Measurements from ENCODE around the gene WDR70. TPM values are rescaled to one million over a fixed set of nuclear protein-coding genes. Genes with fewer than 3 reads are reported as not detected.

The WDR70 gene
- total RNA-seq, 1 donor from 2014 or later = 31.3 TPM

- peaks cover 2% of the 10 kb centered on the region for H3K36me3 Mint-ChIP-seq (ENCODE audit: low read depth, unreplicated experiment)
- H3K27me3 Mint-ChIP-seq (ENCODE audit: low read depth, unreplicated experiment) = no peaks in the 10 kb centered on the region
- no peak for TF ChIP-seq EZH2 (IDR thresholded peaks at IDR 0.05; ENCODE audit: insufficient read depth, low read length)
- no peak for TF ChIP-seq CTCF (IDR thresholded peaks at IDR 0.05; ENCODE audit: insufficient read depth, low read depth, low read length)
These were observed 283.8 kb downstream of the WDR70 start for GRCh38 chr5:37662789-37663485.

GRCh38 chr5:37663538-37663937 is 284.4 kb downstream of the WDR70 start:
- no peak for DNase-seq (ENCODE audit: low read depth)
- Mint-ChIP-seq H3K4me3 (ENCODE audit: unreplicated experiment) (no peak overlapping the region), H3K4me1 (ENCODE audit: low read depth, unreplicated experiment) (peaks cover 43% of the 10 kb centered on the region), H3K36me3 (ENCODE audit: low read depth, unreplicated experiment) (no peaks in the 10 kb centered on the region), H3K9me3 (ENCODE audit: unreplicated experiment) (no peaks in the 10 kb centered on the region), H3K27ac (ENCODE audit: unreplicated experiment) (no peak overlapping the region), H3K27me3 (ENCODE audit: low read depth, unreplicated experiment) (no peaks in the 10 kb centered on the region)
- Histone ChIP-seq H3K4me2 (ENCODE audit: low read length) (no peak overlapping the region), H3K27me3 (ENCODE audit: insufficient read depth, low read length) (no peaks in the 10 kb centered on the region), H3K9me3 (ENCODE audit: insufficient read depth, low read depth, low read length) (no peaks in the 10 kb centered on the region), H3K4me3 (ENCODE audit: insufficient read depth, low read depth, low read length) (no peak overlapping the region), H3K36me3 (ENCODE audit: insufficient read depth, low read length) (no peaks in the 10 kb centered on the region), H4K20me1 (ENCODE audit: insufficient read depth, low read length) (no peaks in the 10 kb centered on the region), H3K79me2 (ENCODE audit: insufficient read depth, low read length) (no peaks in the 10 kb centered on the region), H3K9ac (ENCODE audit: low read length) (no peak overlapping the region), H2AFZ (ENCODE audit: low read depth, low read length) (no peak overlapping the region), H3K27ac (ENCODE audit: low read depth, low read length) (no peak overlapping the region), H3K4me1 (ENCODE audit: insufficient read depth, low read length) (peaks cover 21% of the 10 kb centered on the region)
- no peak for FAIRE-seq
- no peak for TF ChIP-seq EZH2 (IDR thresholded peaks at IDR 0.05; ENCODE audit: insufficient read depth, low read length)
- no peak for TF ChIP-seq CTCF (IDR thresholded peaks at IDR 0.05; ENCODE audit: insufficient read depth, low read depth, low read length)

More at GRCh38 chr5:37662789-37663485, 283.8 kb downstream of the WDR70 start:
- no peak overlapping the region for H3K27ac Mint-ChIP-seq (ENCODE audit: unreplicated experiment)
- H3K9me3 Mint-ChIP-seq (ENCODE audit: unreplicated experiment) = no peaks in the 10 kb centered on the region
- no peaks in the 10 kb centered on the region for H3K36me3 ChIP-seq (ENCODE audit: insufficient read depth, low read length)
- H3K27ac ChIP-seq (ENCODE audit: low read depth, low read length) = no peak overlapping the region
- no peaks in the 10 kb centered on the region for H3K79me2 ChIP-seq (ENCODE audit: insufficient read depth, low read length)
- H4K20me1 ChIP-seq (ENCODE audit: insufficient read depth, low read length) = no peaks in the 10 kb centered on the region
- H3K4me1 Mint-ChIP-seq (ENCODE audit: low read depth, unreplicated experiment) = peaks cover 43% of the 10 kb centered on the region
- peaks cover 18% of the 10 kb centered on the region for H3K4me1 ChIP-seq (ENCODE audit: insufficient read depth, low read length)
- FAIRE-seq = no peak
- H3K4me2 ChIP-seq (ENCODE audit: low read length) = no peak overlapping the region
- H3K4me3 ChIP-seq (ENCODE audit: insufficient read depth, low read depth, low read length) = no peak overlapping the region
- no peaks in the 10 kb centered on the region for H3K9me3 ChIP-seq (ENCODE audit: insufficient read depth, low read depth, low read length)
- H3K4me3 Mint-ChIP-seq (ENCODE audit: unreplicated experiment) = no peak overlapping the region
- H3K27me3 ChIP-seq (ENCODE audit: insufficient read depth, low read length) = no peaks in the 10 kb centered on the region
- H3K9ac ChIP-seq (ENCODE audit: low read length) = no peak overlapping the region
- DNase-seq (ENCODE audit: low read depth) = no peak
- no peak overlapping the region for H2AFZ ChIP-seq (ENCODE audit: low read depth, low read length)

- Histone ChIP-seq H3K4me2 (ENCODE audit: low read length) (no peak overlapping the region), H3K36me3 (ENCODE audit: insufficient read depth, low read length) (no peaks in the 10 kb centered on the region), H3K9me3 (ENCODE audit: insufficient read depth, low read depth, low read length) (no peaks in the 10 kb centered on the region), H3K79me2 (ENCODE audit: insufficient read depth, low read length) (no peaks in the 10 kb centered on the region), H4K20me1 (ENCODE audit: insufficient read depth, low read length) (no peaks in the 10 kb centered on the region), H3K4me3 (ENCODE audit: insufficient read depth, low read depth, low read length) (no peak overlapping the region), H3K27ac (ENCODE audit: low read depth, low read length) (no peak overlapping the region), H2AFZ (ENCODE audit: low read depth, low read length) (no peak overlapping the region), H3K4me1 (ENCODE audit: insufficient read depth, low read length) (peaks cover 28% of the 10 kb centered on the region), H3K27me3 (ENCODE audit: insufficient read depth, low read length) (no peaks in the 10 kb centered on the region), H3K9ac (ENCODE audit: low read length) (no peak overlapping the region)
- Mint-ChIP-seq H3K4me3 (ENCODE audit: unreplicated experiment) (no peak overlapping the region), H3K36me3 (ENCODE audit: low read depth, unreplicated experiment) (no peaks in the 10 kb centered on the region), H3K27me3 (ENCODE audit: low read depth, unreplicated experiment) (no peaks in the 10 kb centered on the region), H3K9me3 (ENCODE audit: unreplicated experiment) (no peaks in the 10 kb centered on the region), H3K27ac (ENCODE audit: unreplicated experiment) (no peak overlapping the region), H3K4me1 (ENCODE audit: low read depth, unreplicated experiment) (peaks cover 51% of the 10 kb centered on the region)
- TF ChIP-seq CTCF (IDR thresholded peaks at IDR 0.05; ENCODE audit: insufficient read depth, low read depth, low read length) (no peak), EZH2 (IDR thresholded peaks at IDR 0.05; ENCODE audit: insufficient read depth, low read length) (no peak)
- no peak for FAIRE-seq
- DNase-seq (ENCODE audit: low read depth) = no peak
These were observed 285.4 kb downstream of the WDR70 start for GRCh38 chr5:37664551-37664950.

Measured in astrocyte (in vitro differentiated cells and primary cell).